Retinal pigment epithelial cell (primary cell): ENCODE results near the gene SAMD9.

ENCODE experiments used
- DNase-seq: peaks from one replicate; pipeline ENCODE4 v3.0.0-alpha.2; 2010; ENCODE audit warnings: low read depth
- H3K4me3 ChIP-seq: 2 replicates; pipeline ENCODE4 v1.5.1; 2011; ENCODE audit warnings: mild to moderate bottlenecking, low read length, control low read depth, moderate library complexity
- CTCF ChIP-seq: conservative IDR thresholded peaks from 2 replicates; pipeline ENCODE4 v1.5.1; 2011; ENCODE audit warnings: low read depth, low read length, control low read depth, inconsistent platforms

SAMD9 gene

GRCh38 chr7:93053949-93054943 is 63.5 kb downstream of the SAMD9 start:
- no peak overlapping the region for H3K4me3 ChIP-seq
- TF ChIP-seq CTCF, result no peak
- DNase-seq, result no peak

- H3K4me3 ChIP-seq, result no peak overlapping the region
- DNase-seq, result no peak
- TF ChIP-seq CTCF, result no peak
Measured at GRCh38 chr7:93053209-93053948, 64.4 kb downstream of the SAMD9 start.

- DNase-seq, result no peak
- TF ChIP-seq CTCF, result no peak
- no peak overlapping the region for H3K4me3 ChIP-seq
Measured at GRCh38 chr7:93051660-93052059, 66.1 kb downstream of the SAMD9 start.
